ENCODE data around the gene NFIX.

Gene NFIX

DNA sequence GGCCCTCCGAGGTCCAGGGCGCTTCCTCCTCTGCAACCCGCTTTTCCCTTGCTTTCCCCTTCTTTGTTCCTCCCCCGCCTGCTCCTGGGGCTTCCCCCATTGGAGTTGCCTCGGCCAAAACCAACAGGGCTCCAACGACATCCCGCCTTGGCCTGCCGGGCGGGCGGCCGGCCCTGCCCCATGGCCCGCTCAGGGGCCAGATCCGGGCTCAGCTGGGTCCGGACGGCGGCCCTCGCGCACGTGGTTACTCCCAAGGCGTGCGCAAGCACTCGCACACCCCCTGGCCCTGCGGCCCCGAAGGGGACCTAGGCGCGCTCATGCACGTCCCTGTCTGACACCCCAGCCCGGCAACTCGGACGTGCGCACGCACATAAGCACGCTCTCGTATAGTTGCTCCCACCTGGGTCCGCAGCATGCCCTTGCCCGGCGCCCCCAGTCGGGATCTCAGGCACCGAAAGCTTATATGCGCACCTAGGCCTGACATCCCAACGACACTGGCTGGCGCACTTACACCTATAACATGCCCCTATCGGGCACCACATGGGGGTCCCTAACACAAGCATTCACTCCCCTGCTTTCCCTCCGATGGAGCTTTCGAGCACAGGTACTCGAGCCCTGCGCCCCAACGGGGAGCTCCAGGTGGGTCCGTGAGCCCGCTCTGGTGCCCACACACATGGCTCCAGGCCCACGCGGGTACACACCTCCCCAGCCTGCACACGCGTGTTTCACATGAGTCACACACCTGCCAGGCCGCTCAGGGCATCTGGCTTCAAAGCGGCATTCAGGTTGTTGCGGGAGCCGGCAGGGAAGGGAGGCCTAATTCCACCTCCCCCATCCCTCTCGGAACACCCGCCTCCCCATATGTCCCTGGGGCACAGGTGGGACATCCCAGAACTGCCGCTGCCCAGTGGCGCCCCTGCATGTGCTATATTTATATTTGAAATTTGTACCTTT lies 15.0 kb downstream of the NFIX start:
- no peak for DNase-seq

- no peak for DNase-seq
These were observed 15.8 kb downstream of the NFIX start for GRCh38 chr19:13010992-13011652.

DNA sequence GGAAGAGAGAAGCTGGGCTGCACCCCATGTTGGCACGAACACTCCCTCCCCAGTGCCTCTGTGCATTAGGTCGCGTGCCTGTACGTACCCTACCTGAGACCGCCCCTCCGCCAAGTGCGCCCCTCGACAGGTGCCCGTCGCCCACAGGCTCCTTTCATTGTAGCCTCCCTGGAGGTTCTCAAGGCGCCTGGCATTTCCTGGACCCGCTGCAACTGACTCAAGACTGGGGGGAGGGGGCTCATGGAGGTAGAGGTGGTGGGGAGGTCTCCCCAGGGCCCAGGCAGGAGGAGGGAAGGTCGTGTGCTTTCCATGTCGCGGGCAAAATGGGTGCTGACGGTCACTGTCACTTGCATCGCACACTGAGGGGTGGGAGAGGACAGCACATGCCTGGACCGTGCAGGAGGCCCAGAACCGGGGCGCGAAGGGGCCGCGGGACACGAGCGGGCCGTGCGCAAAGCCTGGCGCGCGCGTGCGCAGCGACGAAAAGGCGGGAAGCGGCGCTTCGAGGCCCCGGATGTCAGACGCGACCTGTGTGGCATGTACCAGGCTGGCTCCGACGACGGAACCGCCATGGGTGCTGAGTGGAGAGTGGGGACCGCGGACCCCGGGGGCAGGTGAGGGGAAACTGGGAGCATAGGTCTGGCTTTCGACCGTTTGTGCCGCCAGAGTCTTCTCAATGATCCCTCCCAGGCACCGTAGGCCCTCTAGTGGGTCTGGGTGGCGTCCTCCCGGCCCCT lies 16.5 kb downstream of the NFIX start:
- DNase-seq: no peak

DNA sequence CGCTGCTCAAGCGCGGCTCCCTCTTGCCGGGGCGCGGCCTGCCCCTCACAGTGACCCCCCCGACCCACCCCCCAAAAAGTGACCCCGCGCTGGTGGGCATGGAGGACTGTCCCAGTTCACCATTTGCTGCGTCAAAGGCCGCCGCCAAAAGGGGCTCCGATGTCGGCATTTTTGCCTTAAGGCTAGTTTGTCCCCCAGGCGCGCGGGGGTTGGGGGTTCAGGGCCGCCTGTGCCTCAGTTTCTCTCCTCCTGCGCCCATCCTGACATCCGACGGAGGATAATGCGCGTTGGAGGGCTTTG lies 17.1 kb downstream of the NFIX start:
- no peak for DNase-seq

DNA sequence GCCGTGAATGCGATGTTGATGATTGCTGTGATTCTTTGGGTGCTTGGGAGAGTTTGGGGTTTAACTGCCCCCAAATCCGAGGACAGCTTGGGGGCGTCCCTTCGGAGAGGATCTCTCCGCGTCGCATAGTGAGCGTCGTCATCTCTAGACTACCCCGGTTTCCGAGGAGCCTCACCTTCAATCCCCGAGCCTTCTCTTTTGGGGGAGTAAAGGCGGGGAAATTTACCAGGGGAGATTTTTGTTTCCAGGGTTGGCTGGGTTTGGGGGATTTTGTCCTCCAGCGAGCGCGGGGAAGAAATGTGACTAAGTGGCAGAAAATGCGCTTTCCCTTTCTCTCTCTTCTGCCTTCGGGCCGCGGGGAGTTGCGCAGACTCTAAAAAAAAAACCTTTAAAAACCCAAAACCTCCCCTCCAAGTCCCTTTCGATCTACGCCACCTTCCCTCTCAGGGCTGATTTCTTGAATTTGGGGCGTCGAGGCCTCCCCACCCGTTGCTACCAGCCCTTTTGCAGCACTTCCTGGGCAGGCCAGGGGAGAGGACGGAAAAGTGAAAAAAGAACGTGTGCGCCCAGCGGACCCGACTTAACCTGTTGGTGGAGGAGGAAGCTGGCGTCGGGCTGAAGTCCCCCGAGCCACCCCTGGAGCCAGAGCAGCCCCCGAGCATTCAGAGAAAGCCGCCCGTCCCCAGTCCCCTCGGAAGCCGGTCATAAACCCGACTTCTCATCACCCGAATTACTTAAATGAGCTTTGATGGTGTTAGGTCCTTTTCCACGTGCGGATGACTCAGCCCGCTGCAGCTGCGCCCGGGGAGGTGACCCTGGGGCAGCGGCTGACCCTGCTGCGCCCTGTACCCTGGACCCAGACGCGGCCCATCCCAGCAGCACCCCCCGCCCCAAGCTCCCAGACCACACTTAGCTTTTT lies 17.7 kb downstream of the NFIX start:
- peak; percentile 37 for DNase-seq

- no peak for DNase-seq
These were observed 18.4 kb downstream of the NFIX start for GRCh38 chr19:13013649-13014048.

GRCh38 chr19:13014101-13014920 lies 19.0 kb downstream of the NFIX start:
- no peak for DNase-seq

DNA sequence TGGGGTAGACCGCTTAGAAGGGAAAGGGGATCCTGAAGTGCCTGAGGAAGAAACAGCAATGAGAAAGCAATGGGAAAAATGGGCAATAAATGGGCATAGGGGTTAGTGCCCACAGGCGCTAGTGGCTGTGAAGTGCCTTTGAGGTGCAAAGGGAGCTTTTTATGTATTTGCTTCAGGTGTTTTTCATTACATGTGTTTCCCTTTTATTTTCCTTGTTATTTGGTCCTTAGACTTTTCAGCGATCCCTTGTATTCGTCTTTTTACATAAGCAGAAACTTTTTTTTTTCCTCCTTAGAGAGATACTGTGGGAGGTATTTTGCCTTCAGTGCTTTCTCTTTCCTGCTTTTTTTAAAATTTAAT lies 19.6 kb downstream of the NFIX start:
- no peak for DNase-seq

DNA sequence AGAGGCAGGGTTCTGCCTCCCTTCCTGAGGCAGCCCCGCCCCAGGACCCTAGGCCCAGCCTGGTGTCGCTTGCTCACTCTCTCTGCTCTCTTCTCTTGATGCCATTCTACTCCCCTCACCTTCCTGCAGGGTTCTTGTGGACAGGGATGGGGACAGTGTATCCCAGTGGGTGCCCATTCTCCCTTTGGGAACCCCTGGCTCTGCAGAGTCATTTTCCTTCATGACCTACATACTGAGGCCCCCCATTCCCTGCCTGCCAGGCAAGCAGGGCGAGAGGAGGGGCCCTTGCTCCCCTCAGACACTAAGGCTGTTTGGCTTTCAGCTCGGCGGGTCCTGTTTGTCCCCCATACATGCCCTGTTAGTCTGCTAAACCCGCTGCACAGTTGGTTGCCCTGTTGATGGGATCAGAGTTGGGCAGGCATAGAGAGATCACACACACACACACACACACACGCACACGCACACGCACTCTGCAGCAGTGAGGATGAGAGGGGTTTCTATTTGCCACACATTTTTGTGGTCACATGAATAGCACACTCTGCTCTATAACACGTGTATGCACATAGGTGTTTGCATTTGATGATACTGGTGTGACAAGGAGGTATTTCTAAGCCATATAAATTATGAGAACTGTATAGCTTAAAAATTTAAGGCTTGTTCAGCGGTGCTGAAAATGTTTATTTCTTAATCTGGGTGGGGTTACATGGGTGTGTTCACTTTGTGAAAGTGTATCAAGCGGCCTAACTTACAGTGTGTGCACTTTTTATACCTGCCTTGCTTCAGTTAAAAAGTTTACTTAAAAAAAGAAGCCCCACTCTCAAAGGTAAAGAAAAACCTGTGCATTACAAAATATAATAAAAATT lies 20.3 kb downstream of the NFIX start:
- DNase-seq: peak; percentile 41

- no peak for DNase-seq
These were observed 21.0 kb downstream of the NFIX start for GRCh38 chr19:13016245-13016627.

DNA sequence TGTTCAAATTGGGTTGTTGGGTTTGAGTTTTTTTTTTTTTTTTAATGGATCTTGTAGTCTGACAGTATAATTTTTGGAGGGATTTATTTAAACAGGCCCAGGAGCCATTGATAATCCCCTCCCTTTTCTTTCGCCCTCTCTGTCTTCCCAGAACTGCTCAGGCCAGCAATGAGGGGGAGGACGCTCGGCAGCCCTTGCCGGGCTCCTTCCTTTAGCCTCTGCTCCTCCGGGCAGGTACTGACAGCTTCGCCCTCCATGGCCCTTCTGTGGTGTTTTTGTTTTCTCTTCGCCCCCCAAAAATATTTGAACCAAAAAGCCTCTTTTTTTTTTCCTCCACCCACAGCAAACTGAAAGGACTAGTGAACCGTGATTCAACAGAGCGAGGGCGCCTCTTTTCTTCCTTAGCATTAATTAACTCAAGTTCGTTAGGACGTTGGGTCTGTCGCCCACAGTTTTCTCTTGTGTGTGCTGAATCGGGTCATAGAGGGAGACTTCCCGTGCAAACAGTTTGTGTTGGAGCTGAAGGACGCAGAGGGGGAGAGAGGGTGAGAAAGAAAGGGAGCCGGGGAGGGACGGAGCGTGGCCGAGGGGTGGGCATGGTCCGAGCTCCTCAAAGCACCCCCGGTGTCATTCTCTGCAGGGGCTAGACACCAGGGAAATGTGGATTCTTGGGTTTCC lies 21.5 kb downstream of the NFIX start:
- no peak for DNase-seq

DNA sequence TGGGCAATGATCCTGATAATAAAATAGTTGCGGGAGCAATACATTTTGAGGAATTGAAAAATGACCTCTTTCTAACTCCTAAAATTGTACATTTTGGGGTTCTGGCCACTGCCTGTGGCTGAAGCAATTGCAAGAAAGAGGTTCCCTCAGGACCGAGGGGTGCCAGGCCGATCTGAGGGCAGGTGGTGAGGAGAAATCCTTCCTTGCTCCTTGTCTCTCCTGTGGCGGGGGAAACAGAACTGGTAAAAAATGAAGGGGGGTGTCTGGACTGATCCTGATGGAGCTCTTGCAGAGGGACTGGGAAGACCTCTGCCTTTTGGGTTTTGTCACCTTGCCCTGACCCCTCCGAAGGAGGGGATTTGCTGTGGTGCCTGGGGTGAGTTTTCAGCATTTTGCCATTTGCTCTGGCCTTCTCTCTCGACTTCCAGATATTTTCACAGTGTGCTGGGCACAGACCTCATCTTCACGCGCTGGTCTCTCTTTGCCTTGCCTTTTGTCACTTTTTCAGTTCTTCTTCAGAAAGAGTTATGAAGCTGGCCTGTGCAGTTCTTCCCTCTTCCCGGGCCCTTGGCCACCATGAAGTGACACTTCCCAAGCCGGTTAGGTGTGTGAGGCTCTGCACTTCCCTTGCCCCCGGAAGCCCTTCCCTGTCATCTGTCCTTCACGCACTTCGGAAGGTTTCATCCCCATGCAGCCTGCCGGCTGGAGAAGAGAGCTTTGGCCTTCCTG lies 22.2 kb downstream of the NFIX start:
- no peak for DNase-seq

GRCh38 chr19:13018035-13018914 lies 23.0 kb downstream of the NFIX start:
- DNase-seq: no peak

- no peak for DNase-seq
These were observed 24.1 kb downstream of the NFIX start for GRCh38 chr19:13019332-13019731.

- DNase-seq: no peak
These were observed 24.7 kb downstream of the NFIX start for GRCh38 chr19:13020002-13020414.

GRCh38 chr19:13022111-13022858 lies 27.0 kb downstream of the NFIX start:
- peak; percentile 53 for DNase-seq
